LNCaP clone FGC (cell line): ENCODE data around the gene BAZ1B.

Experiments used
- DNase-seq: peaks from one replicate; pipeline ENCODE4 v3.0.0-alpha.2; 2011; ENCODE audit warnings: low read depth
- H3K4me3 ChIP-seq: 2 replicates; pipeline ENCODE4 v1.5.1; 2011; ENCODE audit warnings: mild to moderate bottlenecking, low read depth, low read length, control low read depth
- TF ChIP-seq, protein P1 (sequence below): IDR thresholded peaks from 2 replicates; pipeline ENCODE4 v1.5.1; 2012; ENCODE audit warnings: mild to moderate bottlenecking; ENCODE audit not compliant: control insufficient read depth, insufficient read depth; ENCODE audit errors: extremely low read depth

Gene BAZ1B

DNA sequence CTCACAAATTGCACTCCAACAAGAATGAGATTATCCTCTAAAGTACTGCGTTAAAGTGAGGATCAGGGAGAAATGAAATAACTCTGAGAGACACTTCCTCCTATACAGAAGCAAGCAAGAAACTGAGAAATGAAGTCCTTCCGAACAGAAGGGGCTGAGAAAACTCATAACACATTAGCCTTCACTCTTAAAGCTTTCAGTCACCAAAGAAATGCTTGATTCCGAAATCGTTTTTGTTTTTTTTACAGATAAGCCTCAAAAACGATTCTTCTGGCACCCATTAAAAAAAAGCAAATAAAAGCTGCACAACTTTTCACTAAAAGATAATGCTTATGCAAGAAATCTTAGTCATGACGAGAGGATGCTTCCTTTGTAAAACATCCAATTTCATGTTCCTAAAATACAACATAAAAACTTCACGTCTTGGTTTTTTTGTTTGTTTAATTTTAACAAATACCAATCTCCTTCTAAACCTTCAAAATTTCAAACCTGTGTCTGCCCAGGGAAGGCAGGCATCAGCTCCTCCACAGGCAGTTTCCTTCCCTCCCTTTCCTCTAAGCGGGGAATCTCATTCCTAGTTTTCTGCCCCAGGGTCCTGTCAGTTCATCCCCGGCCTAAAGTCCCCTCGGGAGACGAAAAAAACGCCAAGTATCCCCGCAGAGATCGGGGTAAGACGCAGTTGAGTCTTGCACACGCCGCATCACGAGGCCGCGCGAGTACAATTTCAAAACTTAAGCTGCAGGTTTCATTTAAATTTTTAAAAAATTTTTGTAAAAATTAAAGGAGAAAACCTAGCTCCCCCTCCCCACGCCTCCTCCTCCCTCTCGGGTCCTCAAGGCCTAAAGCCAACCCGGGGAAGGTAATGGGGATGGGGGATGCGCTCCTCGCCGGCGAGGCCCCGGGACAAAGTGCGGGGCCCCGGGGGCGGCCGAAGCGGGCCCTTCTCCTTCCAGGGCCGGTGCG is 1.1 kb downstream of the BAZ1B start:
- TF ChIP-seq, protein P1, sequence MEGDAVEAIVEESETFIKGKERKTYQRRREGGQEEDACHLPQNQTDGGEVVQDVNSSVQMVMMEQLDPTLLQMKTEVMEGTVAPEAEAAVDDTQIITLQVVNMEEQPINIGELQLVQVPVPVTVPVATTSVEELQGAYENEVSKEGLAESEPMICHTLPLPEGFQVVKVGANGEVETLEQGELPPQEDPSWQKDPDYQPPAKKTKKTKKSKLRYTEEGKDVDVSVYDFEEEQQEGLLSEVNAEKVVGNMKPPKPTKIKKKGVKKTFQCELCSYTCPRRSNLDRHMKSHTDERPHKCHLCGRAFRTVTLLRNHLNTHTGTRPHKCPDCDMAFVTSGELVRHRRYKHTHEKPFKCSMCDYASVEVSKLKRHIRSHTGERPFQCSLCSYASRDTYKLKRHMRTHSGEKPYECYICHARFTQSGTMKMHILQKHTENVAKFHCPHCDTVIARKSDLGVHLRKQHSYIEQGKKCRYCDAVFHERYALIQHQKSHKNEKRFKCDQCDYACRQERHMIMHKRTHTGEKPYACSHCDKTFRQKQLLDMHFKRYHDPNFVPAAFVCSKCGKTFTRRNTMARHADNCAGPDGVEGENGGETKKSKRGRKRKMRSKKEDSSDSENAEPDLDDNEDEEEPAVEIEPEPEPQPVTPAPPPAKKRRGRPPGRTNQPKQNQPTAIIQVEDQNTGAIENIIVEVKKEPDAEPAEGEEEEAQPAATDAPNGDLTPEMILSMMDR, result no peak
- H3K4me3 ChIP-seq, result peak overlapping the region; percentile 82
- no peak for DNase-seq

DNA sequence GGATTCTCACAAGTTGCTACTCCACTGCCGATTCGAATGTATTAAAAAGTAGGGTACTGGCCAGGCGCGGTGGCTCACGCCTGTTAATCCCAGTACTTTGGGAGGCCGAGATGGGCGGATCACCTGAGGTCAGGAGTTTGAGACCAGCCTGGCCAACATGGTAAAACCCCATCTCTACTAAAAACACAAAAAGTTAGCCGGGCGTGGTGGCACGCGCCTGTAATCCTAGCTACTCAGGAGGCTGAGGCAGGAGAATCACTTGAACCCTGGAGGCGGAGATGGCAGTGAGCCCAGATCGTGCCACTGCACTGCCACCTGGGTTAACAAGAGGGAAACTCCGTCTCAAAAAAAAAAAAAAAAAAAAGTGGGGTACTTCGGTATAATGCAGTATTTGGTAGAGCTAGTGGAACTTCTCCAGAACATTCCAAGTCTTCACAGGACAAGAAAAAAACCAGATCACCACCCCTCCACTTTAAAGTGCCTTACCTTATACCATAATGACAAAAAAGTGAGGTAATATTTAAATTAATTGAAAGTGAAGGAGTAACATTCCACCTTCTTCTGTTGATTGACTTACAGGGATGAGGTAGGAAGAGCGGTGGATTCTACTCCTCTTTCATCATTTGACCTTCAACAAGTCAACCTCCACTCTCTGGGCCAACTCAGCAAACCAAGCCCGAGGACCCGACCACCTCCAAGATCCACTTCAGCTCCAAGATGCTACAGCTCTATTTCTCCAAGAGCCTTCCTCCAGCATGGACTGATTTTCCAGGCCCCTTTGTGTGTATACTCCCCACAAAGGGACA is 2.0 kb downstream of the BAZ1B start:
- TF ChIP-seq, protein P1, result no peak
- peak overlapping the region; percentile 82 for H3K4me3 ChIP-seq
- no peak for DNase-seq

DNA sequence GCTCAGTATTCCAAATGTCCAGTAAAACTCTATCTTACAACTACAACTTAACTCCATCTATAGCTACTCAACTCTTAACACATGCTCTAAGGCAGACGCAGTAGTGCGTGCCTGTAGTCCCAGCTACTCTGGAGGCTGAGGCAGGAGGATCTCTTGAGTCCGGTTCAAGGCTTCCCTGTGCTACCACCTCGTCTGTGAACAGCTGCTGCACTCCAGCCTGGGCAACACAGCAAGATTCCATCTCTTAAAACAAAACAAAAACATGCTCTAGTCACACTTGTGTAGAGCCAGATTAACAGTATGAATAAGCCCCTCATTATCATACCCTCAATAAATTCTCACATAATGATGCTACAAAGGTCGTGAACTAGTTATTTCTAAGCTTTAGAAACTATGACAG is 3.6 kb downstream of the BAZ1B start:
- peak overlapping the region; percentile 0; the same call in 1 of the 2 replicates for H3K4me3 ChIP-seq
- TF ChIP-seq, protein P1, result no peak
- DNase-seq, result no peak

DNA sequence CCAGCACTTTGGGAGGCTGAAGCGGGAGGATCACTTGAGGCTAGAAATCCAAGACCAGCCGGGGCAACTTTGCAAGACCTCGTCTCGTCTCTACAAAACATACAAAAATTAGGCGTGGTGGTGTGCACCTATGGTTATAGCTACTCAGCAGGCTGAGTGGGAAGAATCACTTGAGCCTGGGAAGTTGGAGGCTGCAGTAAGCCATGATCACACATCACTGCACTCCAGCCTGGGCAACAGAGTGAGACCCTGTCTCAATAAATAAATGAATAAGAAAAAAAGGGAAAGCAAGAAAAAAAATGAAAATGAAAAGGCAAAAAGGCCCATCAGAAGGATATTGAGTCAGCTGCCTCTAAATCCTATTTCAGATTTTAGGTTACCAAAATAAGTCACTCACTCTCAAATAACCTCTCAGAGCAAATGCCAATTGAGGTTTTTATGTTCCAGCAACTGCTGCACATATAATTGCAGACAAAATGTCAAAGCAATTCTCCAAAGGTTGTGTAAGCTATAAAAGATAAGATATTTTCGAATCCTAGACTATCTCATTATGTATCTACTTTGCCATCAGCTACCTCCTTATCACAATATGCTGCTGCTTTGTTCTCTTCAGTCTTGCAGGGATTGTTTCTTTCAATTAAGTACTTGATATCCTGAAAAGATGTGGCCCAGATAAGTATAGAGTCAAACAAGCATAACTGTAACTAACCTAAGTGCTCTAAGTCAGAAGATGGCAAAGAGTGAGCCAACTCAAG is 4.7 kb downstream of the BAZ1B start:
- TF ChIP-seq, protein P1, result no peak
- no peak for DNase-seq
- no peak overlapping the region for H3K4me3 ChIP-seq

DNA sequence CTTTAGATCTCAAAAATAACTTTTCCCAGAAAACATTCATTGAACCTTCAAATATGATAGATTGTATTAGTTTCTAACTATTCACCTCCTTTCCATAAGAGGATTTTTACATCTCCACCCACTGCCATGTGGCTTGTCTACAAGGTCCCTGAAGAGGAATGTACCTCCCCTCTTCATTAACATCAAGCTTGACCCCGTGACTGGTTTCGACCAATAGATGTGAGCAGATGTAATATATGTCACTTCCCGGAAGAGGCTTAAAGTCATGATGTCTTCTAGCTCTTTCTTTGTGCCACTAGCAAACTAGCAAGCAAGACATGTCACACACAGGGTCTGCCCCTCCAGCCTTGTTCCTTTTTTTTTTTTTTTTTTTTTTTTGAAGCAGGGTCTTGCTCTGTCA is 6.9 kb downstream of the BAZ1B start:
- TF ChIP-seq, protein P1, result no peak
- no peak overlapping the region for H3K4me3 ChIP-seq
- no peak for DNase-seq

DNA sequence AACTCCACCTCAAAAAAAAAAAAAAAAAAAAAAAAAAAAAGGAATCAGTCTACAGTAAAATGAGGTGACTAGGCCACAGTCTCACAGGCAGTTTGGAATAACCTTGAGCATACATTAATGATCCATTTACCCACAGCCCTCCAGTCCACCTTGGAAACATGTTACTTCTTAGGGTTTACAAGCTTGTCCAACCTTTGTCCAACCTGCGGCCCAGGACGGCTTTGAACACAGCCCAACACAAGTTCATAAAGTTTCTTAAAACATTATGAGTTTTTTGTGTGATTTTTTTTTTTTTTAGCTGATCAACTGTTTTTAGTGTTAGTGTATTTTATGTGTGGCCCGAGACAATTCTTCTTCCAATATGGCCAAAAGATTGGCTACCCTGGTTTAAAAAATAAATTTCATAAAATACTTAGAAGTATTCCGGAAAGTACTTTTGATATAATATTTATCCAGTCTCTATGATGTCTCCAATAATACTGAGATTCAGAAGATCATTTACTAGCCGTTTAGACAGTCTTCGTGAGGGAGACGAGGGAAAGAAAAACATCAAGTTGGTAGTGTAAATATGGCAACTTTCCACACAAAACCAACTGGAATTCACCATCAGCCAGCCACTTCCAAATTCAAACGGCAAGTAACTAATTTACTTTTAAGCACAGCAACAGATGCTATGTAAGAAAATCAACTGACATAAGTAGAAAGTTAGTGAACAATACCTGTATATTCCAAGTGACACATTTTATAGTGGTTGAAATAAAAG is 9.9 kb downstream of the BAZ1B start:
- TF ChIP-seq, protein P1, result no peak
- no peak for DNase-seq
- no peak overlapping the region for H3K4me3 ChIP-seq
